Measurements from ENCODE around the gene SLC25A21. TPM values are rescaled to one million over a fixed set of nuclear protein-coding genes. Genes with fewer than 3 reads are reported as not detected.

Gene SLC25A21
- total and polyA plus RNA-seq, 2 of the 13 experiments (the other 11 are each of a cell fraction or from before 2014, with no cell fraction given): 1.9 to 2.9 TPM

- CTCF ChIA-PET (ENCODE audit: low intra/inter-chr PET ratio, low total read pairs): no interaction called here
- no peaks in the 10 kb centered on the region for H3K36me3 ChIP-seq (replicated peaks in 1 of 2; ENCODE audit: control insufficient read depth in 1 of 2, insufficient read depth in 2 of 2, low read length in 2 of 2)
- intact Hi-C loops (cut with micrococcal nuclease; ENCODE audit: unreplicated experiment) (no loop called here), in situ Hi-C loops (cut with HindIII; ENCODE audit: extremely low pct_ligation_motif_present, low pct_unique_long_range_greater_than_20kb) (no loop called here)
- no peak for TF ChIP-seq SIX4 (CRISPR knock-in tag; IDR thresholded peaks at IDR 0.05)
- no peak for DNase-seq (ENCODE audit: low spot score)
- no peaks in the 10 kb centered on the region for H3K4me1 ChIP-seq (ENCODE audit: insufficient read depth, low read length)
- BruUV-seq (replicated peaks): no TSS peak
- peaks cover 21% of the 10 kb centered on the region for H3K9me3 ChIP-seq (ENCODE audit: low read length)
- no peaks in the 10 kb centered on the region for H3K27me3 ChIP-seq (ENCODE audit: control insufficient read depth in 1 of 2, insufficient read depth in 2 of 2, low read length in 2 of 2)
- ATAC-seq: peak; percentile 48
- H4K20me1 ChIP-seq (ENCODE audit: insufficient read depth, low read length): no peaks in the 10 kb centered on the region
- no peaks in the 10 kb centered on the region for H3K79me2 ChIP-seq (ENCODE audit: insufficient read depth, low read length)
- POLR2A ChIA-PET: no interaction called here
- H2AFZ ChIP-seq (ENCODE audit: low read length): no peak overlapping the region
- no peak overlapping the region for H3K27ac ChIP-seq (ENCODE audit: extremely low read length, insufficient read depth, low read length)
- no peak overlapping the region for H3K4me3 ChIP-seq (replicated peaks in 1 of 3; ENCODE audit: insufficient read depth in 1 of 3, low read depth in 2 of 3, low read length in 3 of 3)
- no peak overlapping the region for H3K9ac ChIP-seq (ENCODE audit: insufficient read depth, low read depth, low read length)
- FAIRE-seq: no peak
- H3K4me2 ChIP-seq (ENCODE audit: low read depth, low read length): no peak overlapping the region
Measured at GRCh38 chr14:36755756-36756155, 416.6 kb downstream of the SLC25A21 start.

GRCh38 chr14:36751920-36752319 lies 420.5 kb downstream of the SLC25A21 start:
- H3K9me3 ChIP-seq (ENCODE audit: low read length): peaks cover 21% of the 10 kb centered on the region
- H3K4me2 ChIP-seq (ENCODE audit: low read depth, low read length): no peak overlapping the region
- H3K27ac ChIP-seq (ENCODE audit: extremely low read length, insufficient read depth, low read length): no peak overlapping the region
- no peaks in the 10 kb centered on the region for H4K20me1 ChIP-seq (ENCODE audit: insufficient read depth, low read length)
- in situ Hi-C loops (cut with HindIII; ENCODE audit: extremely low pct_ligation_motif_present, low pct_unique_long_range_greater_than_20kb) (no loop called here), intact Hi-C loops (cut with micrococcal nuclease; ENCODE audit: unreplicated experiment) (no loop called here)
- no peaks in the 10 kb centered on the region for H3K27me3 ChIP-seq (ENCODE audit: control insufficient read depth in 1 of 2, insufficient read depth in 2 of 2, low read length in 2 of 2)
- no peak for TF ChIP-seq GPN1 (CRISPR knock-in tag; IDR thresholded peaks at IDR 0.05; ENCODE audit: borderline replicate concordance)
- no peaks in the 10 kb centered on the region for H3K4me1 ChIP-seq (ENCODE audit: insufficient read depth, low read length)
- H3K79me2 ChIP-seq (ENCODE audit: insufficient read depth, low read length): no peaks in the 10 kb centered on the region
- no peak overlapping the region for H3K9ac ChIP-seq (ENCODE audit: insufficient read depth, low read depth, low read length)
- CTCF ChIA-PET (ENCODE audit: low intra/inter-chr PET ratio, low total read pairs): no interaction called here
- ATAC-seq: no peak
- FAIRE-seq: no peak
- H3K36me3 ChIP-seq (replicated peaks in 1 of 2; ENCODE audit: control insufficient read depth in 1 of 2, insufficient read depth in 2 of 2, low read length in 2 of 2): no peaks in the 10 kb centered on the region
- POLR2A ChIA-PET: no interaction called here
- 48% methylated on average over 3 of the region's 3 CpGs for whole genome bisulfite sequencing (ENCODE audit: low lambda C conversion rate)
- no peak overlapping the region for H2AFZ ChIP-seq (ENCODE audit: low read length)
- H3K4me3 ChIP-seq (replicated peaks in 1 of 3; ENCODE audit: insufficient read depth in 1 of 3, low read depth in 2 of 3, low read length in 3 of 3): no peak overlapping the region
- no peak for DNase-seq (ENCODE audit: low spot score)
- no TSS peak for BruUV-seq (replicated peaks)

DNA sequence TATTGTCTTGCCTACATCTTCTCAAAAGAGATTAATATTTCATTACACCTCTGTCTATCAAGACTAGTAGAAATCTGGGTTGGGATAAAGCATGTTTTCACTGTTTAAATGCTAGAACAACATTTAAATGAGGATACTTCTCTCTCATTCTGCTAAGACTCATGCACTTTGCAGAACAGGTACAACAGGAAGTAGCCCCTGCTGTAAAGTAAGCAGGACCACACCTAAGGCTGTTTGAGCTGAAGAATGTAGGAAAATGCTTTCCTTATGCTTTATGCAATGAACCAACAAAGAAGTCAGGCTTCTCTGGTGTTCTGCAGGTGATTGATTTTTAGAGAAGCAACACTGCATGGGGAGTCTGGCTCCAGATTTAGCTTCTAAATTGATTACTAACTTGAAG lies 421.3 kb downstream of the SLC25A21 start:
- H3K79me2 ChIP-seq (ENCODE audit: insufficient read depth, low read length): no peaks in the 10 kb centered on the region
- no TSS peak for BruUV-seq (replicated peaks)
- DNase-seq (ENCODE audit: low spot score) (no peak), FAIRE-seq (no peak), ATAC-seq (no peak)
- H3K4me1 ChIP-seq (ENCODE audit: insufficient read depth, low read length): no peaks in the 10 kb centered on the region
- no peak overlapping the region for H2AFZ ChIP-seq (ENCODE audit: low read length)
- CTCF ChIA-PET (ENCODE audit: low intra/inter-chr PET ratio, low total read pairs): no interaction called here
- no peaks in the 10 kb centered on the region for H4K20me1 ChIP-seq (ENCODE audit: insufficient read depth, low read length)
- intact Hi-C loops (cut with micrococcal nuclease; ENCODE audit: unreplicated experiment): no loop called here
- no peak overlapping the region for H3K4me2 ChIP-seq (ENCODE audit: low read depth, low read length)
- H3K36me3 ChIP-seq (replicated peaks in 1 of 2; ENCODE audit: control insufficient read depth in 1 of 2, insufficient read depth in 2 of 2, low read length in 2 of 2): no peaks in the 10 kb centered on the region
- no peaks in the 10 kb centered on the region for H3K27me3 ChIP-seq (ENCODE audit: control insufficient read depth in 1 of 2, insufficient read depth in 2 of 2, low read length in 2 of 2)
- H3K9me3 ChIP-seq (ENCODE audit: low read length): peaks cover 21% of the 10 kb centered on the region
- no peak overlapping the region for H3K9ac ChIP-seq (ENCODE audit: insufficient read depth, low read depth, low read length)
- in situ Hi-C loops (cut with HindIII; ENCODE audit: extremely low pct_ligation_motif_present, low pct_unique_long_range_greater_than_20kb): no loop called here
- POLR2A ChIA-PET: no interaction called here
- no peak overlapping the region for H3K27ac ChIP-seq (ENCODE audit: extremely low read length, insufficient read depth, low read length)
- TF ChIP-seq, protein P1, sequence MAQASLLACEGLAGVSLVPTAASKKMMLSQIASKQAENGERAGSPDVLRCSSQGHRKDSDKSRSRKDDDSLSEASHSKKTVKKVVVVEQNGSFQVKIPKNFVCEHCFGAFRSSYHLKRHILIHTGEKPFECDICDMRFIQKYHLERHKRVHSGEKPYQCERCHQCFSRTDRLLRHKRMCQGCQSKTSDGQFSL (CRISPR knock-in tag; IDR thresholded peaks at IDR 0.05): no peak
- TF ChIP-seq ZNF547 (CRISPR knock-in tag; IDR thresholded peaks at IDR 0.05) (no peak), CEBPB (IDR thresholded peaks at IDR 0.05; ENCODE audit: borderline replicate concordance, low read depth, low read length) (no peak), GATA4 (IDR thresholded peaks at IDR 0.05; ENCODE audit: borderline replicate concordance, low read depth) (no peak), ZKSCAN5 (CRISPR knock-in tag; IDR thresholded peaks at IDR 0.05) (no peak), ETV5 (CRISPR knock-in tag; IDR thresholded peaks at IDR 0.05; ENCODE audit: borderline replicate concordance) (no peak), GFI1 (CRISPR knock-in tag; IDR thresholded peaks at IDR 0.05; ENCODE audit: borderline replicate concordance) (no peak), ZSCAN30 (CRISPR knock-in tag; IDR thresholded peaks at IDR 0.05) (no peak), ZBTB44 (CRISPR knock-in tag; IDR thresholded peaks at IDR 0.05) (no peak), POLR2AphosphoS5 (IDR thresholded peaks at IDR 0.05; ENCODE audit: low read depth, low read length) (no peak), GTF3A (CRISPR knock-in tag; conservative IDR thresholded peaks at IDR 0.05) (no peak)
- H3K4me3 ChIP-seq (replicated peaks in 1 of 3; ENCODE audit: insufficient read depth in 1 of 3, low read depth in 2 of 3, low read length in 3 of 3): no peak overlapping the region
